Activated CD4-positive, CD25-positive, alpha-beta regulatory T cell (primary cell): ENCODE results near the gene TSC22D2.

Experiments
- DNase-seq, 4 experiments: peaks; one replicate each; lab custom pipeline; 2025; lab: John Stamatoyannopoulos, UW

The TSC22D2 gene

GRCh38 chr3:150412561-150413231 is 4.6 kb downstream of the TSC22D2 start:
- DNase-seq, result no peak

GRCh38 chr3:150414258-150414657 is 6.2 kb downstream of the TSC22D2 start:
- no peak for DNase-seq

- DNase-seq, result no peak
These were observed 6.9 kb downstream of the TSC22D2 start for GRCh38 chr3:150414959-150415358.

- DNase-seq, result no peak
These were observed 11.2 kb downstream of the TSC22D2 start for GRCh38 chr3:150419076-150419868.

- DNase-seq, result no peak
These were observed 11.9 kb downstream of the TSC22D2 start for GRCh38 chr3:150419959-150420358.

GRCh38 chr3:150421256-150421655 is 13.2 kb downstream of the TSC22D2 start:
- DNase-seq, result no peak

GRCh38 chr3:150421799-150422548 is 13.9 kb downstream of the TSC22D2 start:
- no peak for DNase-seq

GRCh38 chr3:150422907-150423306 is 14.8 kb downstream of the TSC22D2 start:
- DNase-seq, result no peak

- no peak for DNase-seq
These were observed 15.7 kb downstream of the TSC22D2 start for GRCh38 chr3:150423761-150424160.

- no peak for DNase-seq
These were observed 18.2 kb downstream of the TSC22D2 start for GRCh38 chr3:150426292-150426691.

GRCh38 chr3:150428562-150428961 is 20.5 kb downstream of the TSC22D2 start:
- no peak for DNase-seq

GRCh38 chr3:150429767-150430671 is 21.9 kb downstream of the TSC22D2 start:
- DNase-seq, result no peak

GRCh38 chr3:150433347-150433746 is 25.2 kb downstream of the TSC22D2 start:
- DNase-seq, result no peak

GRCh38 chr3:150434234-150434633 is 26.1 kb downstream of the TSC22D2 start:
- no peak for DNase-seq

- DNase-seq, result no peak
These were observed 28.1 kb downstream of the TSC22D2 start for GRCh38 chr3:150436161-150436560.

GRCh38 chr3:150439657-150440056 is 31.6 kb downstream of the TSC22D2 start:
- no peak for DNase-seq

- DNase-seq, result no peak
These were observed 35.2 kb downstream of the TSC22D2 start for GRCh38 chr3:150443331-150443741.

- no peak for DNase-seq
These were observed 36.3 kb downstream of the TSC22D2 start for GRCh38 chr3:150444371-150444770.

- no peak for DNase-seq
These were observed 38.4 kb downstream of the TSC22D2 start for GRCh38 chr3:150446470-150446977.

GRCh38 chr3:150447084-150447483 is 39.0 kb downstream of the TSC22D2 start:
- no peak for DNase-seq
